ENCODE data around the gene CMYA5.

DNA sequence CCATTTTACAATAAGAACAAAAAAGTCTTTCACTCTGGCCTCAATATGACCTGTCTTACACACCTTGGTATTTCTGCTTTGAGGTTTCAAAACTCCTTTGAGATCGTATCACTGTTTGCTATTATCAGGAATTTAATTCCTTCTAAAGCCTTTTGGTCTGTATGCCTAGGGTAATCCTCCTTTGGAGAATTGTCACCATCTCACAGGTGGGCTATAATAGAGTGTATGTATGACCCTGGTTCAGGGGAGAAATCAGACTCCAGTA lies 13.7 kb downstream of the CMYA5 start:
- TF ChIP-seq, protein P1, sequence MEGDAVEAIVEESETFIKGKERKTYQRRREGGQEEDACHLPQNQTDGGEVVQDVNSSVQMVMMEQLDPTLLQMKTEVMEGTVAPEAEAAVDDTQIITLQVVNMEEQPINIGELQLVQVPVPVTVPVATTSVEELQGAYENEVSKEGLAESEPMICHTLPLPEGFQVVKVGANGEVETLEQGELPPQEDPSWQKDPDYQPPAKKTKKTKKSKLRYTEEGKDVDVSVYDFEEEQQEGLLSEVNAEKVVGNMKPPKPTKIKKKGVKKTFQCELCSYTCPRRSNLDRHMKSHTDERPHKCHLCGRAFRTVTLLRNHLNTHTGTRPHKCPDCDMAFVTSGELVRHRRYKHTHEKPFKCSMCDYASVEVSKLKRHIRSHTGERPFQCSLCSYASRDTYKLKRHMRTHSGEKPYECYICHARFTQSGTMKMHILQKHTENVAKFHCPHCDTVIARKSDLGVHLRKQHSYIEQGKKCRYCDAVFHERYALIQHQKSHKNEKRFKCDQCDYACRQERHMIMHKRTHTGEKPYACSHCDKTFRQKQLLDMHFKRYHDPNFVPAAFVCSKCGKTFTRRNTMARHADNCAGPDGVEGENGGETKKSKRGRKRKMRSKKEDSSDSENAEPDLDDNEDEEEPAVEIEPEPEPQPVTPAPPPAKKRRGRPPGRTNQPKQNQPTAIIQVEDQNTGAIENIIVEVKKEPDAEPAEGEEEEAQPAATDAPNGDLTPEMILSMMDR (IDR thresholded peaks at IDR 0.05; ENCODE audit: low read depth, low read length, poor library complexity, severe bottlenecking) = no peak
- TF ChIP-seq EZH2phosphoT487 (IDR thresholded peaks at IDR 0.05; ENCODE audit: borderline replicate concordance, low read length) = no peak

All from DOHH2 (cell line).